H1 (cell line): ENCODE data around the gene POFUT2. TPM values are rescaled to one million over a fixed set of nuclear protein-coding genes. Genes with fewer than 3 reads are reported as not detected.

Experiments
- JUND ChIP-seq: IDR thresholded peaks from 2 replicates; pipeline ENCODE4 v1.6.1; 2011; ENCODE audit warnings: mild to moderate bottlenecking, improper control_type of control experiment, low read length
- RBBP5 ChIP-seq: IDR thresholded peaks from 2 replicates; pipeline ENCODE4 v1.7.1; 2012; ENCODE audit warnings: low read depth, mild to moderate bottlenecking, inconsistent platforms, low read length, moderate library complexity, borderline replicate concordance
- TAF7 ChIP-seq: optimal IDR thresholded peaks from 2 replicates; pipeline ENCODE3; 2011; ENCODE audit warnings: low read depth, mild to moderate bottlenecking, inconsistent platforms, low read length, moderate library complexity, borderline replicate concordance
- USF2 ChIP-seq: IDR thresholded peaks from 2 replicates; pipeline ENCODE4 v1.6.1; 2011; ENCODE audit warnings: low read length, improper control_type of control experiment
- polyA plus RNA-seq, 7 experiments: library from polyadenylated mRNA; depleted of rRNA in 3 of 7; stranded (reverse) in 5 of 7; unstranded in 2 of 7; fragments of >200 nt in 5 of 7; fragments of 200-250 nt in 2 of 7; gene quantifications; 1 replicate in 5 of 7; 2 replicates in 1 of 7; 4 replicates in 1 of 7; pipeline versions ENCODE4 v1.2.1 to v1.2.3, GENCODE V29; 2011 to 2013; ENCODE audit warnings: missing spikeins in 2 of 7, mixed read lengths in 2 of 7
- total RNA-seq: library from RNA; stranded (reverse); fragmentation: NEBNext Ultra II Directional; extraction: Animal tissue kit (Norgen Biotek cat#: 25700); gene quantifications from 2 replicates; pipeline ENCODE4 v1.2.1, GENCODE V29; 2021

The POFUT2 gene
- total and polyA plus RNA-seq, 2 of the 8 experiments (the other 6 are each of a cell fraction or from before 2014, with no cell fraction given): 13.7 to 32.1 TPM

GRCh38 chr21:45234965-45235364, 52.7 kb downstream of the POFUT2 start (continued):
- TF ChIP-seq TAF7 (no peak), RBBP5 (no peak), USF2 (no peak), JUND (no peak)
- TF ChIP-seq, all 59 proteins: peak for 0
